ENCODE measurements around the gene STK38. TPM values are rescaled to one million over a fixed set of nuclear protein-coding genes. Genes with fewer than 3 reads are reported as not detected.
A peak's percentile ranks its signal among the peaks of the same experiment; 100 is the strongest.

STK38 gene
- total and polyA plus RNA-seq, 5 experiments from 2014 or later, result 46.4 to 163 (median 79.6) TPM

DNA sequence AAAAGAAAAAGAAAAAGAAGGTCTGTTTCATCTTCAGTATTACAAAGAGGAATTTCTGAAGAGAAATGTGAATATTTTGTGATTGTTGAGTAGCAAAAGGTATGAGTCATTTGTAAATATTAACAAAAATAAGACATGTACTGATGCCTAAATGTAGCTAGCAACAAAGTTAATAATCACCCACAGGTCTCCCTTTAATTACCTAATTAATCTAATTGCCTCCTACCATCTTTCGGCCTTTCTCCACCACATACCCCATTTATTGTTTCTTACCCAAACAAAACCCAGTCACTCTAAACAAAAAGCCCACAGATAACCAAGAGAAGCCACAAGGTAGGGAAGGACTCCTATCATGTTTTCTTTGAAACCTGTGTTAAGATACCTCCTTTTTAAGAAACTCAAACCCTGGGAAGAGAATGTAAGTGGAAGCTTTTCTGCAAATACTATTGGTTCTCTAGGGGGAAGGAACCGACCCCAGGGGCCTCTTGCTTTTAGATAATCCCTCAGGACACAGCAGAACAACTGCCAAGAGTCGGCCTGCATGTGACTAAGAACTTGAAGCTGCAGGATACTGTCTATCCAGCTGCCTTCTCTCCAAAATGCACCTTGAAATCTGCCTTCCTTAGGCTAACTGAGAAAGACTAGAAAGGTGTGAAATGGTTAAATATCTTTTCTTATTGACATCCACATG lies 16.1 kb upstream of the STK38 start:
- Mint-ChIP-seq H3K4me3 (no peak overlapping the region), H3K36me3 (no peaks in the 10 kb centered on the region), H3K9me3 (no peaks in the 10 kb centered on the region), H3K4me1 (peaks cover 0 to 7% (median 1%) of the 10 kb centered on the region in 4 donors), H3K27ac (peak overlapping the region in 3 of 10 donors; percentile 2 to 53 (median 51)), H3K27me3 (peaks cover 0 to 2% (median 0%) of the 10 kb centered on the region in 5 donors)
- ATAC-seq (no peak), DNase-seq (no peak)
- POLR2A ChIA-PET, result no interaction called here

DNA sequence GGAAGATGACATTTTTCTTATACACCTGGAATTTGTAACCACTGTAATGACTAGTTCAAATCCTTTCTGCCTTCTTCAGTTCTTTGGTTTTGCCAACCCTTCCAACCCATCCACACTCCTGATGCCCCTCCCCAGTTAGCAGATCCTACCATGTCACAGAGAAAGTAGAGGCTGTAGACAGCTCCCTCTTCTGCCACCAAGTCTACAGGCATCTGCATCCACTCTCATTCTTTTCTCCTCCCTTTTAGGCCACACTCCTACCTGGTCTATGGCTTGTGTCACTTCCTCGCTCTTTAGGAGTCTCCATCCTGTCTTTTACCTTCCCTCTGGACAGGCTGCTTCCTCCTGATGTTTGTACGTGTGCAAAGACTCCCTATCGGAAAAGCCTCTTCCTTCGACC lies 13.5 kb upstream of the STK38 start:
- ATAC-seq, result no peak
- no peak for DNase-seq
- POLR2A ChIA-PET, result no interaction called here
- Mint-ChIP-seq H3K36me3 (no peaks in the 10 kb centered on the region), H3K27me3 (peaks cover 0 to 2% (median 0%) of the 10 kb centered on the region in 5 donors), H3K4me3 (no peak overlapping the region), H3K4me1 (peaks cover 0 to 9% (median 2%) of the 10 kb centered on the region in 4 donors), H3K27ac (peak overlapping the region in 1 of 10 donors; percentile 43), H3K9me3 (no peaks in the 10 kb centered on the region)

GRCh38 chr6:36559011-36559793 lies 11.9 kb upstream of the STK38 start:
- ATAC-seq (no peak), DNase-seq (no peak)
- H3K27ac Mint-ChIP-seq, result peak overlapping the region in 1 of 10 donors; percentile 38
- peaks cover 0 to 2% (median 0%) of the 10 kb centered on the region in 5 donors for H3K27me3 Mint-ChIP-seq
- no peaks in the 10 kb centered on the region for H3K9me3 Mint-ChIP-seq
- H3K36me3 Mint-ChIP-seq, result no peaks in the 10 kb centered on the region
- peaks cover 0 to 9% (median 2%) of the 10 kb centered on the region in 4 donors for H3K4me1 Mint-ChIP-seq
- no peak overlapping the region for H3K4me3 Mint-ChIP-seq
- POLR2A ChIA-PET, result no interaction called here

- peaks cover 0 to 8% (median 2%) of the 10 kb centered on the region in 4 donors for H3K4me1 Mint-ChIP-seq
- no peak overlapping the region for H3K4me3 Mint-ChIP-seq
- POLR2A ChIA-PET, result interaction anchor here (0.7 to 1.1 kb wide), 3 partner anchors 12 to 827 kb away, joined by 3 to 5 read pairs (median 4); no protein-coding TSS in a partner anchor
These were observed 9.0 kb upstream of the STK38 start for GRCh38 chr6:36556281-36556680.

DNA sequence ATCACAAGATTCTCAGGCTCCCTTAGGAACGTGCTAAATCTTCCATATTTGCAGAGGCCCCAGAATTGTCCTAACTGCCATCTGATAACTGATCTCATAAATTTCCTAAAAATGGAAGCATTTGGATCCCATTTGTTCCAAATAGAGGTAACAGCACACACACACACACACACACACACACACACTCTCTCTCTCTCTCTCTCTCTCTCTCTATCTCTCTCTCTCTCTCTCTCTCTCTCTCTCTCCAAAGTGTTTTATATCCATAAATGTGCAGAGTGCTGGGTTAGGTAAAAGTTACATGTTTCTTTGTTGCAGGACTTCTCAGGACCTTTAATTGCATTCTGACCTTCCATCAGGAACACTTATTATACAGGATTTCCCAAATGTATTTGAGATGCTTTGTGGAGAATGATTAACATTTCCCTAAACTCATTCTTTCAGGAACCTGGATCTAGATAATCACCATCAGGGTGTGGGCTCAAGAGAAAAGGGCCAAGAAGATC lies 8.5 kb upstream of the STK38 start:
- H3K27ac Mint-ChIP-seq, result no peak overlapping the region
- ATAC-seq, result no peak
- no peaks in the 10 kb centered on the region for H3K36me3 Mint-ChIP-seq
- peaks cover 0 to 1% (median 0%) of the 10 kb centered on the region in 5 donors for H3K27me3 Mint-ChIP-seq
- no peak for DNase-seq
- H3K9me3 Mint-ChIP-seq, result no peaks in the 10 kb centered on the region
- POLR2A ChIA-PET, result interaction anchor here (0.7 to 1.1 kb wide), 3 partner anchors 12 to 827 kb away, joined by 3 to 5 read pairs (median 4); no protein-coding TSS in a partner anchor
- H3K4me1 Mint-ChIP-seq, result peaks cover 0 to 6% (median 3%) of the 10 kb centered on the region in 4 donors
- no peak overlapping the region for H3K4me3 Mint-ChIP-seq

More at GRCh38 chr6:36556281-36556680, 9.0 kb upstream of the STK38 start:
- ATAC-seq (no peak), DNase-seq (no peak)
- Mint-ChIP-seq H3K27ac (no peak overlapping the region), H3K36me3 (no peaks in the 10 kb centered on the region), H3K27me3 (peaks cover 0 to 2% (median 0%) of the 10 kb centered on the region in 5 donors), H3K9me3 (no peaks in the 10 kb centered on the region)

DNA sequence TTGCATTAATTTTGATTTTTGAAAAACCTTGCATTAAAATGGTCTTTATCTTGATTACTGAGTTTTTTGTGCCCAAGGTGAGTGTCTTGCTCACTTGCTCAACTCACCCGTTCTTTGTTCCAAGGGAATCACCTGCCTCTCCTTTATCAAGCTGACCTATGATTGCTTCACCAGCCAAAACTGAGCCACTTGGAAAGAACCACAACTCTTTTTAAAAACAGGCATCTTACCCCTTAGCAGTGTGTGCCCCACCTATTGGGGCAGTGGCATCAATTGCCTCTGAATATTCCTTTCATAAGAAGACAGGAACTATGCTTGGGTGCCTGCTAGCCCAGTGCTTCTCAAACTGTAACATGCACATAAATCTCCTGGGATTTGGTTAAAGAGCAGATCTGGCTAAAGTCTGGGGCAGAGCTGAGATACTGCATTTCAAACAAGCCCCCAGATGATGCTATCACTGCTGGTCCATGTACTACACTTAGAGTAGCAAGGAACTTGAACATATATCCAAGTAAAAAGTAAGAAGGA lies 3.3 kb upstream of the STK38 start:
- H3K36me3 Mint-ChIP-seq, result peaks cover 0 to 9% (median 0%) of the 10 kb centered on the region in 3 donors
- POLR2A ChIA-PET, result interaction anchor here (13.0 kb wide), 1 partner anchor 46 kb away, joined by 353 read pairs; the partner anchor contains the start of gene SRSF3
- peak overlapping the region in 3 of 10 donors; percentile 2 to 54 (median 40) for H3K27ac Mint-ChIP-seq
- H3K9me3 Mint-ChIP-seq, result peaks cover 0 to 2% (median 0%) of the 10 kb centered on the region in 9 donors
- H3K27me3 Mint-ChIP-seq, result no peaks in the 10 kb centered on the region
- ATAC-seq, result no peak
- H3K4me1 Mint-ChIP-seq, result peaks cover 5 to 29% (median 23%) of the 10 kb centered on the region in 4 donors
- peak overlapping the region in 1 of 10 donors; percentile 20 for H3K4me3 Mint-ChIP-seq
- DNase-seq, result no peak

DNA sequence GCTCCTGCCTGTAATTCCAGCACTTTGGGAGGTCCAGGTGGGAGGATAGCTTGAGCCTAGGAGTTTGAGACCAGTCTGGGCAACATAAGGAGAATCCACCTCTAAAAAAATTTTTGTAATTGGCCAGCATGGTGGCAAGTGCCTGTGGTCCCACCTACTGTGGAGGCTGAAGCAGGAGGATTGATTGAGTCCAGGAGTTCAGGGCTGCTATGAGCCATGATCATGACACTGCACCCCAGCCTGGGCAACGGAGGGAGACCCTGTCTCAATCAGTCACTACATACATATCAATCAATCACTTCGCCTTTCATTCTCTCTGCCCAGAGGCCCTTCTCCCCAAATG lies 1.1 kb upstream of the STK38 start:
- no peak for DNase-seq
- H3K9me3 Mint-ChIP-seq, result peaks cover 0 to 2% (median 0%) of the 10 kb centered on the region in 9 donors
- POLR2A ChIA-PET, result interaction anchor here (0.6 to 13.0 kb wide), 7 partner anchors 17 to 105 kb away, joined by 3 to 353 read pairs (median 4); partner anchors contain the start of genes KCTD20 and SRSF3
- no peak for ATAC-seq
- H3K27ac Mint-ChIP-seq, result peak overlapping the region; percentile 28 to 99 (median 98)
- peak overlapping the region; percentile 25 to 100 (median 96) for H3K4me3 Mint-ChIP-seq
- H3K36me3 Mint-ChIP-seq, result peaks cover 3 to 13% (median 9%) of the 10 kb centered on the region in 3 donors
- H3K27me3 Mint-ChIP-seq, result no peaks in the 10 kb centered on the region
- peaks cover 9 to 44% (median 34%) of the 10 kb centered on the region in 4 donors for H3K4me1 Mint-ChIP-seq

DNA sequence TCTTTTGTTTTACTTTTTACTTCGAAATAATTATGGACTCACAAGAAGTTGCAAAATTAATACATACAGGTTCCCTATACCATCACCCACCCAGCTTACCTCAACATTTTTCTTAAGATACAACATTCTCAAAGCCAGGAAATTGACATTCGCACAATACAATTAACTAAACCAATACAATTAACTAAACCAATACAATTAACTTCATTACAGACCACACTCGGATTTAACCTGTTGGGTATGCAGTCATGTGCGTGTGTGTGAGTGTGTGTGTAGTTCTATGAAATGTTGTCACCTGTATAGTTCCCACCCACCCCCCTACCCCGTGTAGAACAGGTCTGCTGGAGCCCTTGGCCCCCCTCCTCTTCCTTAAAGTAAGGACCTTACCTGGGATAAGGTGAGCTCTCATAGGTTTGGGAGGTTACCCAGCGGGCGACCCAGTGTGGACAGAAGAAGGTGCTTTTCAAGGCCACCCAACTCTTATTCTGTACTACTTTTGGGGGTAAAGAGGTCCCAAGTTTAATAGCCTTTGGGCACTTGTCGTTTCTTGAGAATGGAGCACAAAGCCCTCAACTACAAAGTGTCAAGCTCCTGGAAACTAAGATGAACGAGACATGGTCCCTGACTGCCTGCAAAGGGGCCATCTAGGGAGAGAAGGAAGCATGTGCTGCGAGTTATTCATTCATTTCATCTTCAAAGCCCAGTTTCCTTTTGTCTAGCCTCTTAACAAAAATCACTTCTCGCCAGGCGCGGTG lies 544 bp upstream of the STK38 start:
- H3K4me3 Mint-ChIP-seq, result peak overlapping the region; percentile 93 to 100 (median 99)
- H3K9me3 Mint-ChIP-seq, result peaks cover 0 to 2% (median 0%) of the 10 kb centered on the region in 9 donors
- POLR2A ChIA-PET, result interaction anchor here (0.6 to 13.0 kb wide), 7 partner anchors 16 to 105 kb away, joined by 3 to 353 read pairs (median 3); partner anchors contain the start of genes KCTD20 and SRSF3
- peaks cover 6 to 13% (median 12%) of the 10 kb centered on the region in 3 donors for H3K36me3 Mint-ChIP-seq
- peak in 2 of 10 donors; percentile 23 to 33 for DNase-seq
- ATAC-seq, result peak; percentile 4 to 8
- peak overlapping the region; percentile 96 to 99 (median 98) for H3K27ac Mint-ChIP-seq
- H3K4me1 Mint-ChIP-seq, result peaks cover 12 to 48% (median 38%) of the 10 kb centered on the region in 4 donors
- H3K27me3 Mint-ChIP-seq, result no peaks in the 10 kb centered on the region

- Mint-ChIP-seq H3K9me3 (peaks cover 0 to 2% (median 0%) of the 10 kb centered on the region in 9 donors), H3K36me3 (peaks cover 9 to 19% (median 13%) of the 10 kb centered on the region in 3 donors), H3K27ac (peak overlapping the region; percentile 96 to 99 (median 98)), H3K27me3 (no peaks in the 10 kb centered on the region), H3K4me1 (peaks cover 12 to 61% (median 48%) of the 10 kb centered on the region in 4 donors), H3K4me3 (peak overlapping the region; percentile 93 to 100 (median 99))
- DNase-seq (peak in 3 of 10 donors; percentile 39 to 54 (median 48)), ATAC-seq (peak; percentile 15 to 19)
- POLR2A ChIA-PET, result interaction anchor here (0.6 to 13.0 kb wide), 13 partner anchors 8 to 123 kb away, joined by 3 to 353 read pairs (median 4); partner anchors contain the start of gene SRSF3
These were observed 865 bp downstream of the STK38 start for GRCh38 chr6:36546308-36546919.

DNA sequence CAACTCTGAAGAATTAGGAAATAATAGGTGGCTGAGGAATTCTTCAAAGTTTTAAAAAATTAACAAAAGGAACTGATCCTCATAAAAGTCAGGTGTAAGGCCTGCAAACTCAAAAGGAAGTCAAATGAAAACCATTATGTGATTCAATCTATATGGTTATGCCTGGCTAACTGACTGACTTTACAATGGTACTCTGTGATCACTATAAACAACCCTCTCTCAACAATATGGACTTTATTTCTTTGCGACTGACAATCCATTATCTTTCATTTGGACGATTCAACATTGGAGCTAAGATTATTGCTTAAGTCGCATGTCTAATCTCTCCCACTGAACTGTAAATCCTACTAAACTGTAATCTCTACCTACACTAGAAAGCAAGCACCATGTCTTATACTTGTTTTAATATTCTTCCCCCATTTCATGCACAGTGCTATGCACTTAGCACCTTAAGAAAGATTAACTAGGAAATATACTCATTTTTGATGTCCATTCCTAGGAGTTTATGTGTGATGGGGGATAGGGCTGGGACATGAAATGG lies 1.4 kb downstream of the STK38 start:
- no peak for DNase-seq
- Mint-ChIP-seq H3K36me3 (peaks cover 13 to 25% (median 14%) of the 10 kb centered on the region in 3 donors), H3K9me3 (peaks cover 0 to 2% (median 0%) of the 10 kb centered on the region in 9 donors), H3K27me3 (no peaks in the 10 kb centered on the region), H3K27ac (peak overlapping the region; percentile 96 to 99 (median 98)), H3K4me3 (peak overlapping the region; percentile 93 to 100 (median 99)), H3K4me1 (peaks cover 14 to 65% (median 53%) of the 10 kb centered on the region in 4 donors)
- no peak for ATAC-seq
- POLR2A ChIA-PET, result interaction anchor here (0.6 to 13.0 kb wide), 18 partner anchors 9 to 123 kb away, joined by 3 to 353 read pairs (median 4); partner anchors contain the start of gene SRSF3

Measured in naive thymus-derived CD8-positive, alpha-beta T cell (primary cell).